ENCODE results near the gene HOXC5.

HOXC5 gene

GRCh38 chr12:54047160-54047963, 14.5 kb downstream of the HOXC5 start:
- peak overlapping the region; percentile 33 for H3K4me3 Mint-ChIP-seq

GRCh38 chr12:54047964-54048303, 15.1 kb downstream of the HOXC5 start:
- H3K27me3 Mint-ChIP-seq = peaks cover 98% of the 10 kb centered on the region
- H3K9me3 Mint-ChIP-seq = no peaks in the 10 kb centered on the region
- peaks cover 29% of the 10 kb centered on the region for H3K4me1 Mint-ChIP-seq (ENCODE audit: low read depth)

More at GRCh38 chr12:54047160-54047963, 14.5 kb downstream of the HOXC5 start:
- H3K4me1 Mint-ChIP-seq (ENCODE audit: low read depth) = peaks cover 26% of the 10 kb centered on the region
- no peak overlapping the region for H3K27ac Mint-ChIP-seq
- no peaks in the 10 kb centered on the region for H3K36me3 Mint-ChIP-seq (ENCODE audit: low read depth)
- H3K9me3 Mint-ChIP-seq = no peaks in the 10 kb centered on the region
- H3K27me3 Mint-ChIP-seq = peaks cover 100% of the 10 kb centered on the region

GRCh38 chr12:54048406-54049093, 15.7 kb downstream of the HOXC5 start:
- Mint-ChIP-seq H3K27ac (no peak overlapping the region), H3K27me3 (peaks cover 94% of the 10 kb centered on the region), H3K36me3 (ENCODE audit: low read depth) (no peaks in the 10 kb centered on the region), H3K4me3 (no peak overlapping the region), H3K4me1 (ENCODE audit: low read depth) (peaks cover 33% of the 10 kb centered on the region), H3K9me3 (no peaks in the 10 kb centered on the region)

More at GRCh38 chr12:54047964-54048303, 15.1 kb downstream of the HOXC5 start:
- no peak overlapping the region for H3K27ac Mint-ChIP-seq
- H3K36me3 Mint-ChIP-seq (ENCODE audit: low read depth) = no peaks in the 10 kb centered on the region
- no peak overlapping the region for H3K4me3 Mint-ChIP-seq

GRCh38 chr12:54049108-54049507, 16.3 kb downstream of the HOXC5 start:
- Mint-ChIP-seq H3K4me1 (ENCODE audit: low read depth) (peaks cover 37% of the 10 kb centered on the region), H3K9me3 (no peaks in the 10 kb centered on the region), H3K36me3 (ENCODE audit: low read depth) (no peaks in the 10 kb centered on the region)

GRCh38 chr12:54050482-54050810, 17.6 kb downstream of the HOXC5 start:
- no peak overlapping the region for H3K4me3 Mint-ChIP-seq
- H3K27me3 Mint-ChIP-seq = peaks cover 89% of the 10 kb centered on the region
- H3K36me3 Mint-ChIP-seq (ENCODE audit: low read depth) = no peaks in the 10 kb centered on the region
- H3K9me3 Mint-ChIP-seq = no peaks in the 10 kb centered on the region
- H3K4me1 Mint-ChIP-seq (ENCODE audit: low read depth) = peaks cover 41% of the 10 kb centered on the region
- no peak overlapping the region for H3K27ac Mint-ChIP-seq

More at GRCh38 chr12:54049108-54049507, 16.3 kb downstream of the HOXC5 start:
- H3K27ac Mint-ChIP-seq = no peak overlapping the region
- no peak overlapping the region for H3K4me3 Mint-ChIP-seq
- H3K27me3 Mint-ChIP-seq = peaks cover 93% of the 10 kb centered on the region

- Mint-ChIP-seq H3K9me3 (no peaks in the 10 kb centered on the region), H3K27ac (no peak overlapping the region), H3K27me3 (peaks cover 89% of the 10 kb centered on the region), H3K36me3 (ENCODE audit: low read depth) (no peaks in the 10 kb centered on the region), H3K4me3 (no peak overlapping the region), H3K4me1 (ENCODE audit: low read depth) (peaks cover 41% of the 10 kb centered on the region)
Observed at GRCh38 chr12:54051026-54051842, 18.4 kb downstream of the HOXC5 start.

GRCh38 chr12:54051874-54052437, 19.1 kb downstream of the HOXC5 start:
- Mint-ChIP-seq H3K27me3 (peaks cover 82% of the 10 kb centered on the region), H3K4me3 (peak overlapping the region; percentile 4), H3K36me3 (ENCODE audit: low read depth) (no peaks in the 10 kb centered on the region), H3K27ac (no peak overlapping the region), H3K4me1 (ENCODE audit: low read depth) (peaks cover 40% of the 10 kb centered on the region), H3K9me3 (no peaks in the 10 kb centered on the region)

- peak overlapping the region; percentile 77 for H3K4me3 Mint-ChIP-seq
- H3K27ac Mint-ChIP-seq = peak overlapping the region; percentile 49
- H3K27me3 Mint-ChIP-seq = peaks cover 80% of the 10 kb centered on the region
- H3K4me1 Mint-ChIP-seq (ENCODE audit: low read depth) = peaks cover 38% of the 10 kb centered on the region
- no peaks in the 10 kb centered on the region for H3K9me3 Mint-ChIP-seq
- H3K36me3 Mint-ChIP-seq (ENCODE audit: low read depth) = no peaks in the 10 kb centered on the region
Observed at GRCh38 chr12:54052438-54053002, 19.7 kb downstream of the HOXC5 start.

GRCh38 chr12:54053003-54053750, 20.3 kb downstream of the HOXC5 start:
- Mint-ChIP-seq H3K27me3 (peaks cover 80% of the 10 kb centered on the region), H3K27ac (peak overlapping the region; percentile 49), H3K4me1 (ENCODE audit: low read depth) (peaks cover 38% of the 10 kb centered on the region)

GRCh38 chr12:54053751-54054741, 21.2 kb downstream of the HOXC5 start, which contains the start of gene HOXC4:
Gene HOXC4 (plus strand): TSS chr12:54053835. CDS start chr12:54053923, 88 bp downstream.
- Mint-ChIP-seq H3K4me3 (peak within 1 kb of the TSS; percentile 77), H3K27ac (peak within 1 kb of the TSS; percentile 49), H3K27me3 (peaks cover 79% of the 10 kb centered on the region), H3K36me3 (ENCODE audit: low read depth) (no peaks in the 10 kb centered on the region), H3K9me3 (no peaks in the 10 kb centered on the region), H3K4me1 (ENCODE audit: low read depth) (peaks cover 38% of the 10 kb centered on the region)

More at GRCh38 chr12:54053003-54053750, 20.3 kb downstream of the HOXC5 start:
- Mint-ChIP-seq H3K4me3 (peak overlapping the region; percentile 77), H3K36me3 (ENCODE audit: low read depth) (no peaks in the 10 kb centered on the region), H3K9me3 (no peaks in the 10 kb centered on the region)

GRCh38 chr12:54054742-54055194, 21.9 kb downstream of the HOXC5 start:
- H3K36me3 Mint-ChIP-seq (ENCODE audit: low read depth) = no peaks in the 10 kb centered on the region
- no peaks in the 10 kb centered on the region for H3K9me3 Mint-ChIP-seq
- no peak overlapping the region for H3K27ac Mint-ChIP-seq
- peak overlapping the region; percentile 77 for H3K4me3 Mint-ChIP-seq
- H3K27me3 Mint-ChIP-seq = peaks cover 79% of the 10 kb centered on the region
- H3K4me1 Mint-ChIP-seq (ENCODE audit: low read depth) = peaks cover 38% of the 10 kb centered on the region

- H3K36me3 Mint-ChIP-seq (ENCODE audit: low read depth) = no peaks in the 10 kb centered on the region
- H3K9me3 Mint-ChIP-seq = no peaks in the 10 kb centered on the region
- H3K4me3 Mint-ChIP-seq = no peak overlapping the region
- peaks cover 77% of the 10 kb centered on the region for H3K27me3 Mint-ChIP-seq
- H3K4me1 Mint-ChIP-seq (ENCODE audit: low read depth) = peaks cover 31% of the 10 kb centered on the region
- H3K27ac Mint-ChIP-seq = no peak overlapping the region
Observed at GRCh38 chr12:54055552-54055951, 22.7 kb downstream of the HOXC5 start.

GRCh38 chr12:54056110-54056509, 23.3 kb downstream of the HOXC5 start:
- H3K4me1 Mint-ChIP-seq (ENCODE audit: low read depth) = peaks cover 27% of the 10 kb centered on the region
- peaks cover 77% of the 10 kb centered on the region for H3K27me3 Mint-ChIP-seq
- H3K36me3 Mint-ChIP-seq (ENCODE audit: low read depth) = no peaks in the 10 kb centered on the region
- H3K9me3 Mint-ChIP-seq = no peaks in the 10 kb centered on the region
- H3K4me3 Mint-ChIP-seq = no peak overlapping the region
- H3K27ac Mint-ChIP-seq = no peak overlapping the region

All from stimulated activated naive CD8-positive, alpha-beta T cell treated with anti-CD3 and anti-CD28 coated beads, Interleukin-15, Interleukin-2, amounts not matched to agents 100 ng/mL and 50 ng/mL, for 24 hours (primary cell).